Suprapubic skin (tissue), 4 donors: ENCODE data around the gene LSM11. TPM values are rescaled to one million over a fixed set of nuclear protein-coding genes. Genes with fewer than 3 reads are reported as not detected.
A peak's percentile ranks its signal among the peaks of the same experiment; 100 is the strongest.

Experiments used
- DNase-seq, 2 donors: peaks; one replicate each; pipeline ENCODE4 v3.0.0-alpha.2; 2019; ENCODE audit warnings: low spot score in 2 of 2
- H3K27ac ChIP-seq: fragments of 200-600 bp; sonication (generic); one replicate; pipeline ENCODE4 v1.5.1; 2019
- H3K27me3 ChIP-seq: fragments of 200-600 bp; sonication (generic); one replicate; pipeline ENCODE4 v1.5.1; 2019
- H3K36me3 ChIP-seq: fragments of 200-600 bp; sonication (generic); one replicate; pipeline ENCODE4 v1.5.1; 2019
- H3K4me1 ChIP-seq: fragments of 200-600 bp; sonication (generic); one replicate; pipeline ENCODE4 v1.5.1; 2019
- H3K4me3 ChIP-seq: fragments of 200-600 bp; sonication (generic); one replicate; pipeline ENCODE4 v1.5.1; 2019; ENCODE audit warnings: mild to moderate bottlenecking
- H3K9me3 ChIP-seq: fragments of 200-600 bp; sonication (generic); one replicate; pipeline ENCODE4 v1.5.1; 2019
- EP300 ChIP-seq: sonication (generic); formaldehyde crosslinking; IDR thresholded peaks from one replicate; pipeline ENCODE4 v1.6.1; 2017; ENCODE audit warnings: antibody characterized with exemption
- POLR2A ChIP-seq, 2 donors: fragments of 450-650 bp; IDR thresholded peaks; one replicate each; pipeline ENCODE4 v1.6.1; 2017; ENCODE audit warnings: antibody characterized with exemption in 2 of 2, mild to moderate bottlenecking in 2 of 2, moderate library complexity in 2 of 2
- POLR2AphosphoS5 ChIP-seq, 3 donors: sonication (generic); formaldehyde crosslinking; IDR thresholded peaks; one replicate each; pipeline ENCODE4 v1.6.1; 2017; ENCODE audit warnings: antibody characterized with exemption in 3 of 3
- WGBS: methylation state at CpG from one replicate; pipeline ENCODE4 v1.1.5; 2018; 5-methylcytosine and 5-hydroxymethylcytosine counted together
- total RNA-seq, 4 donors: library from RNA; depleted of rRNA; stranded (reverse); fragments of >200 nt; gene quantifications; one replicate each; pipeline ENCODE4 v1.1.0, GENCODE V29; 2016
- TF ChIP-seq, protein P1 (sequence below), 2 donors: fragments of 200-600 bp in 1 of 2; fragments of 450-650 bp in 1 of 2; sonication (generic) in 1 of 2; IDR thresholded peaks; one replicate each; pipeline ENCODE4 v1.5.1; 2016 to 2019; ENCODE audit warnings: antibody characterized with exemption in 2 of 2, mild to moderate bottlenecking in 1 of 2, moderate library complexity in 1 of 2

The LSM11 gene
- total RNA-seq, 4 donors from 2014 or later, result 2.9 to 5.2 (median 3.6) TPM

DNA sequence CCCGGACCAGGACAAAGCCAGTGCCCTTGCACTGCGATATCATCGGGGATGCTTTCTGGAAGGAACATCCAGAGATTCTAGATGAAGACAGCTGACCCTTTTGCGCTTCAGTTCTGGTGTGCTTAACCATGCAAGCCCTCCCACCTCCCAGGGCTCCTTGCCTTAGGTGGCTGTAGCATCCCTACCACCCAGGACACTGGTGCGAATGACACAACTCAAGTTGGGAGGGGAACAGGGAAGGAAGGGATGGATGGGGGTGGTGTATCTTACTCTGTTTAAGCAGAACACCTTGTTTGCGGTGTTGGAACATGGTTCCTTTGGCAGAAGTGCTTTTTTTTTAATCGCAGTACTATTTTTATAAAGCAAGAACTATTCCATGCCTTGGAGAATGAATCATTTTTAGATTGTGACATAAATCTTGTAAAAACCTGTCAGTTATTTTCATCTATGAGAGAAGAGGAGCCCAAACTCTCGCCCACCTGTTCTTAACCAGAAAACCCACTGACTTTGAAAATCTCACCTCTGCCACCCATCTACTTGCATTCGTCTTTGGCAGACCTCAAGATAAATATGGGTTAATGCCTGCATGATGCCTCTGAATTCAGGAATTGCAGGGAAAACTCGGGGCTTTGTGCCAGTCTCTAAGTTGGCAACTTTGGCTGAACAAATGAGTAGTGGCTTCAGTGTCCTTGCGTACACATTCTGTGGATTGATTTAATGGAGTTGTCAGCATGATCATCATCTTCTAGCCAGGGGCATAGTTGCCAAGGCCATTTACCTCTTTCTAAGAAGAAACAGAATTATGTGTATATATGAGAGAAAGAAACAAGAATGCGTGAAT lies 3.9 kb upstream of the LSM11 start:
- Histone ChIP-seq H3K27me3 (no peaks in the 10 kb centered on the region), H3K4me3 (no peak overlapping the region), H3K4me1 (peaks cover 14% of the 10 kb centered on the region), H3K36me3 (peaks cover 42% of the 10 kb centered on the region), H3K9me3 (no peaks in the 10 kb centered on the region), H3K27ac (no peak overlapping the region)
- no peak for DNase-seq
- TF ChIP-seq EP300, result no peak
- TF ChIP-seq, protein P1, sequence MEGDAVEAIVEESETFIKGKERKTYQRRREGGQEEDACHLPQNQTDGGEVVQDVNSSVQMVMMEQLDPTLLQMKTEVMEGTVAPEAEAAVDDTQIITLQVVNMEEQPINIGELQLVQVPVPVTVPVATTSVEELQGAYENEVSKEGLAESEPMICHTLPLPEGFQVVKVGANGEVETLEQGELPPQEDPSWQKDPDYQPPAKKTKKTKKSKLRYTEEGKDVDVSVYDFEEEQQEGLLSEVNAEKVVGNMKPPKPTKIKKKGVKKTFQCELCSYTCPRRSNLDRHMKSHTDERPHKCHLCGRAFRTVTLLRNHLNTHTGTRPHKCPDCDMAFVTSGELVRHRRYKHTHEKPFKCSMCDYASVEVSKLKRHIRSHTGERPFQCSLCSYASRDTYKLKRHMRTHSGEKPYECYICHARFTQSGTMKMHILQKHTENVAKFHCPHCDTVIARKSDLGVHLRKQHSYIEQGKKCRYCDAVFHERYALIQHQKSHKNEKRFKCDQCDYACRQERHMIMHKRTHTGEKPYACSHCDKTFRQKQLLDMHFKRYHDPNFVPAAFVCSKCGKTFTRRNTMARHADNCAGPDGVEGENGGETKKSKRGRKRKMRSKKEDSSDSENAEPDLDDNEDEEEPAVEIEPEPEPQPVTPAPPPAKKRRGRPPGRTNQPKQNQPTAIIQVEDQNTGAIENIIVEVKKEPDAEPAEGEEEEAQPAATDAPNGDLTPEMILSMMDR (IDR thresholded peaks at IDR 0.05), result no peak
- no peak for TF ChIP-seq POLR2A (IDR thresholded peaks at IDR 0.05)
- no peak for TF ChIP-seq POLR2AphosphoS5 (IDR thresholded peaks at IDR 0.05)
- 75% methylated on average over 12 of the region's 12 CpGs for WGBS

GRCh38 chr5:157740229-157740610 lies 3.3 kb upstream of the LSM11 start:
- no peak for DNase-seq
- no peak overlapping the region for H3K27ac ChIP-seq
- H3K36me3 ChIP-seq, result peaks cover 36% of the 10 kb centered on the region
- WGBS, result 63% methylated on average over 3 of the region's 3 CpGs
- TF ChIP-seq POLR2AphosphoS5 (IDR thresholded peaks at IDR 0.05) (no peak), EP300 (no peak), POLR2A (IDR thresholded peaks at IDR 0.05) (no peak)
- TF ChIP-seq, protein P1 (IDR thresholded peaks at IDR 0.05), result peak in 1 of 2 donors; percentile 12
- no peaks in the 10 kb centered on the region for H3K9me3 ChIP-seq
- no peak overlapping the region for H3K4me3 ChIP-seq
- no peaks in the 10 kb centered on the region for H3K27me3 ChIP-seq
- peaks cover 20% of the 10 kb centered on the region for H3K4me1 ChIP-seq

DNA sequence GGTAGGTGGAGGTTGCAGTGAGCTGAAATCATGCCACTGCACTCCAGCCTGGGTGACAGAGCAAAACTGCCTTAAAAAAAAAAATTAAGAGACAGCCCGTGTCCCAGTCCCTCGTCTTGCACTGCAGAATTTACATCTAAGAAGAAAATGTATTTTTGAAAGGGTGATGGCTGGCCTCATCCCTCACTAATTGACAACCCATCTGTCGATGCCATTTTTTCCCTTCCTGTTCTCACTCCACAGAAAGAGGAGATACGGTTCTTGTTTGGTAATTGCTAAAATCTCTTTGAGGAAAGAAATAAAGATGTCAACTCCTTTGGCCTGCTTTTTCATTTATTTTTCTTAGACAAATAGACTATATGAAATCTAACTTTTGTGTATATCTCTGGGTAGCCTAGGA lies 2.4 kb upstream of the LSM11 start:
- WGBS, result 58% methylated on average over 4 of the region's 4 CpGs
- TF ChIP-seq EP300 (no peak), POLR2A (IDR thresholded peaks at IDR 0.05) (no peak), POLR2AphosphoS5 (IDR thresholded peaks at IDR 0.05) (no peak)
- TF ChIP-seq, protein P1 (IDR thresholded peaks at IDR 0.05), result no peak
- Histone ChIP-seq H3K4me3 (no peak overlapping the region), H3K27me3 (no peaks in the 10 kb centered on the region), H3K36me3 (peaks cover 33% of the 10 kb centered on the region), H3K4me1 (peaks cover 21% of the 10 kb centered on the region), H3K9me3 (no peaks in the 10 kb centered on the region), H3K27ac (no peak overlapping the region)
- no peak for DNase-seq

- Histone ChIP-seq H3K27me3 (no peaks in the 10 kb centered on the region), H3K9me3 (no peaks in the 10 kb centered on the region), H3K4me1 (peaks cover 21% of the 10 kb centered on the region), H3K27ac (no peak overlapping the region), H3K36me3 (peaks cover 7% of the 10 kb centered on the region), H3K4me3 (peak overlapping the region; percentile 81)
- TF ChIP-seq, protein P1 (IDR thresholded peaks at IDR 0.05), result no peak
- no peak for TF ChIP-seq EP300
- TF ChIP-seq POLR2AphosphoS5 (IDR thresholded peaks at IDR 0.05), result no peak
- TF ChIP-seq POLR2A (IDR thresholded peaks at IDR 0.05), result no peak
- DNase-seq, result peak in 1 of 2 donors; percentile 70
- WGBS, result 6% methylated on average over 46 of the region's 56 CpGs
These were observed 819 bp downstream of the LSM11 start for GRCh38 chr5:157744051-157745011.
